ENCODE measurements around the gene NSRP1.

GRCh38 chr17:30225919-30226553 lies 109.4 kb downstream of the NSRP1 start:
- TF ChIP-seq, protein P1, sequence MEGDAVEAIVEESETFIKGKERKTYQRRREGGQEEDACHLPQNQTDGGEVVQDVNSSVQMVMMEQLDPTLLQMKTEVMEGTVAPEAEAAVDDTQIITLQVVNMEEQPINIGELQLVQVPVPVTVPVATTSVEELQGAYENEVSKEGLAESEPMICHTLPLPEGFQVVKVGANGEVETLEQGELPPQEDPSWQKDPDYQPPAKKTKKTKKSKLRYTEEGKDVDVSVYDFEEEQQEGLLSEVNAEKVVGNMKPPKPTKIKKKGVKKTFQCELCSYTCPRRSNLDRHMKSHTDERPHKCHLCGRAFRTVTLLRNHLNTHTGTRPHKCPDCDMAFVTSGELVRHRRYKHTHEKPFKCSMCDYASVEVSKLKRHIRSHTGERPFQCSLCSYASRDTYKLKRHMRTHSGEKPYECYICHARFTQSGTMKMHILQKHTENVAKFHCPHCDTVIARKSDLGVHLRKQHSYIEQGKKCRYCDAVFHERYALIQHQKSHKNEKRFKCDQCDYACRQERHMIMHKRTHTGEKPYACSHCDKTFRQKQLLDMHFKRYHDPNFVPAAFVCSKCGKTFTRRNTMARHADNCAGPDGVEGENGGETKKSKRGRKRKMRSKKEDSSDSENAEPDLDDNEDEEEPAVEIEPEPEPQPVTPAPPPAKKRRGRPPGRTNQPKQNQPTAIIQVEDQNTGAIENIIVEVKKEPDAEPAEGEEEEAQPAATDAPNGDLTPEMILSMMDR (optimal IDR thresholded peaks at IDR 0.05 in 1 of 3, IDR thresholded peaks at IDR 0.05 in 1 of 3, conservative IDR thresholded peaks at IDR 0.05 in 1 of 3; ENCODE audit: extremely low read depth in 1 of 3, insufficient read depth in 2 of 3, low read length in 3 of 3): no peak
- no peak for TF ChIP-seq EZH2 (IDR thresholded peaks at IDR 0.05; ENCODE audit: low read length)

Data from keratinocyte (primary cell).